ENCODE data around the gene CEP85L. TPM values are rescaled to one million over a fixed set of nuclear protein-coding genes. Genes with fewer than 3 reads are reported as not detected.

Gene CEP85L
- total and polyA plus RNA-seq, 2 donors (not counting 1 experiment from before 2014, with no cell fraction given) = 7.3 to 22.0 TPM

DNA sequence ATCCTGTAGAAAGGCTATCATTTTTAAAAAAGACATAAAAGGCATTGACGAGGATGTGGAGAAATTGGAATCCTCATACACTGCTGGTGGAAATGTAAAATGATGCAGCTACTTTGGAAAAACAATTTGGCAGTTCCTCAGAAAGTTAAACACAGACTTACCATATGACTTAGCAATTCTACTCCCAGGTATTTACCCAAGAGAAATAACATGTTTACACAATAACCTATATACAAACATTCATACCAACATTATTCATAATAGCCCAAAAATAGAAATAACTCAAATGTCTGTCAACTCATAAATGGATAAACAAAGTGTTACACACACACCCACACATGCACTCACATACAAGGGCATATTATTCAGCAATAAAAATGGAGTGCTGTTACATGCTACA, 23.4 kb upstream of the CEP85L start:
- Histone ChIP-seq H2AFZ (ENCODE audit: low read length) (no peak overlapping the region), H3K9ac (ENCODE audit: insufficient read depth, low read length) (no peak overlapping the region), H3K27me3 (ENCODE audit: control insufficient read depth, insufficient read depth, low read length) (no peaks in the 10 kb centered on the region), H3K4me1 (ENCODE audit: control insufficient read depth, extremely low read depth, insufficient read depth, low read length) (peaks cover 2% of the 10 kb centered on the region), H3K9me3 (ENCODE audit: control insufficient read depth, insufficient read depth, low read depth, low read length) (no peaks in the 10 kb centered on the region), H3K79me2 (ENCODE audit: control insufficient read depth, insufficient read depth, low read length) (no peaks in the 10 kb centered on the region), H3K4me3 (replicated peaks in 1 of 4; ENCODE audit: control extremely low read depth in 1 of 4, insufficient read depth in 1 of 4, low read depth in 3 of 4, low read length in 4 of 4) (no peak overlapping the region), H3K4me2 (ENCODE audit: extremely low read depth, insufficient read depth, low read length) (no peak overlapping the region), H3K36me3 (ENCODE audit: control insufficient read depth, insufficient read depth, low read length) (no peaks in the 10 kb centered on the region), H3K27ac (ENCODE audit: insufficient read depth, low read length) (no peak overlapping the region), H4K20me1 (ENCODE audit: control insufficient read depth, extremely low read depth, insufficient read depth, low read length) (no peaks in the 10 kb centered on the region)
- TF ChIP-seq EZH2 (IDR thresholded peaks at IDR 0.05; ENCODE audit: low read length, missing control alignments) = no peak
- TF ChIP-seq, protein P1, sequence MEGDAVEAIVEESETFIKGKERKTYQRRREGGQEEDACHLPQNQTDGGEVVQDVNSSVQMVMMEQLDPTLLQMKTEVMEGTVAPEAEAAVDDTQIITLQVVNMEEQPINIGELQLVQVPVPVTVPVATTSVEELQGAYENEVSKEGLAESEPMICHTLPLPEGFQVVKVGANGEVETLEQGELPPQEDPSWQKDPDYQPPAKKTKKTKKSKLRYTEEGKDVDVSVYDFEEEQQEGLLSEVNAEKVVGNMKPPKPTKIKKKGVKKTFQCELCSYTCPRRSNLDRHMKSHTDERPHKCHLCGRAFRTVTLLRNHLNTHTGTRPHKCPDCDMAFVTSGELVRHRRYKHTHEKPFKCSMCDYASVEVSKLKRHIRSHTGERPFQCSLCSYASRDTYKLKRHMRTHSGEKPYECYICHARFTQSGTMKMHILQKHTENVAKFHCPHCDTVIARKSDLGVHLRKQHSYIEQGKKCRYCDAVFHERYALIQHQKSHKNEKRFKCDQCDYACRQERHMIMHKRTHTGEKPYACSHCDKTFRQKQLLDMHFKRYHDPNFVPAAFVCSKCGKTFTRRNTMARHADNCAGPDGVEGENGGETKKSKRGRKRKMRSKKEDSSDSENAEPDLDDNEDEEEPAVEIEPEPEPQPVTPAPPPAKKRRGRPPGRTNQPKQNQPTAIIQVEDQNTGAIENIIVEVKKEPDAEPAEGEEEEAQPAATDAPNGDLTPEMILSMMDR (conservative IDR thresholded peaks at IDR 0.05 in 1 of 2, IDR thresholded peaks at IDR 0.05 in 1 of 2; ENCODE audit: low read depth in 1 of 2, low read length in 2 of 2) = no peak
- no peak for DNase-seq (ENCODE audit: low read depth in 2 of 2)

DNA sequence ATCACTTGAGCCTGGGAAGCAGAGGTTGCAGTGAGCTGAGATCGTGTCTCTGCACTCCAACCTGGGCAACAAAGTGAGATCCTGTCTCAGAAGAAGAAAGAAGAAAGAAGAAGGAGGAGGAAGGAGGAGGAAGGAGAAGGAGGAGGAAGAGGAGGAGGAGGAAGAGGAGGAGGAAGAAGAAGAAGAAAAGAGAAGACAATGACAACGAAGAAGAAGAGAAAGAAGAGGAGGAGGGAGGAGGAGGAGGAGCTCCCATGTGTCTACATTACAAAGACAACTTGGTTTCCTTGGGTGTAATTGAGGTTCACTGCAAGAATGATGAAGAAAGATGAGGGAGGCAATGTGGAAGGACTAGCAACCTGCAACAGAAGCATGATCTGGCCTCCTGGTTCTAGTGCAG, 21.3 kb upstream of the CEP85L start:
- no peak overlapping the region for H3K4me3 ChIP-seq (replicated peaks in 1 of 4; ENCODE audit: control extremely low read depth in 1 of 4, insufficient read depth in 1 of 4, low read depth in 3 of 4, low read length in 4 of 4)
- H3K36me3 ChIP-seq (ENCODE audit: control insufficient read depth, insufficient read depth, low read length) = no peaks in the 10 kb centered on the region
- DNase-seq (ENCODE audit: low read depth in 2 of 2) = no peak
- H3K79me2 ChIP-seq (ENCODE audit: control insufficient read depth, insufficient read depth, low read length) = no peaks in the 10 kb centered on the region
- H3K9ac ChIP-seq (ENCODE audit: insufficient read depth, low read length) = no peak overlapping the region
- peaks cover 14% of the 10 kb centered on the region for H3K4me1 ChIP-seq (ENCODE audit: control insufficient read depth, extremely low read depth, insufficient read depth, low read length)
- H3K4me2 ChIP-seq (ENCODE audit: extremely low read depth, insufficient read depth, low read length) = no peak overlapping the region
- no peaks in the 10 kb centered on the region for H3K27me3 ChIP-seq (ENCODE audit: control insufficient read depth, insufficient read depth, low read length)
- H3K9me3 ChIP-seq (ENCODE audit: control insufficient read depth, insufficient read depth, low read depth, low read length) = no peaks in the 10 kb centered on the region
- no peak overlapping the region for H2AFZ ChIP-seq (ENCODE audit: low read length)
- H3K27ac ChIP-seq (ENCODE audit: insufficient read depth, low read length) = no peak overlapping the region
- TF ChIP-seq, protein P1 (conservative IDR thresholded peaks at IDR 0.05 in 1 of 2, IDR thresholded peaks at IDR 0.05 in 1 of 2; ENCODE audit: low read depth in 1 of 2, low read length in 2 of 2) = no peak
- no peak for TF ChIP-seq EZH2 (IDR thresholded peaks at IDR 0.05; ENCODE audit: low read length, missing control alignments)
- no peaks in the 10 kb centered on the region for H4K20me1 ChIP-seq (ENCODE audit: control insufficient read depth, extremely low read depth, insufficient read depth, low read length)

DNA sequence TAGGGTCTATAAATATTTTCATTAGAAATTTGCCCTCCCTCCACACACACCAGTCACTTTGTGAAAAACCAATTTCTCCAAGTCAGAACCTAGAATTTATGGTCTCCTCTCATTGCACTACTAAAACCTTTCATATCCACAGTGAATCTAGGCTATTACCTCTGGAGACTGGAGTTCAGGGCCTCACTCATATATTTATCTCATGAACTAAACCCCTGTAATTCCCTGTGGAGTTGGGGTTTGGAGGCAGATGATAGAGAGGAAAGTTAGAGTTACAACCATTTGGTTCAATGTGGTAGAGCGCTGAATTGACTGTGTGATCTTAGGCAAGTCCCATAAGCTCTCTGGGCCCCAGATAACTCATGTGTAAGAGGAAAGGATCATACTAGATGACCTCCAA, 18.2 kb upstream of the CEP85L start:
- no peak for TF ChIP-seq EZH2 (IDR thresholded peaks at IDR 0.05; ENCODE audit: low read length, missing control alignments)
- TF ChIP-seq, protein P1 (conservative IDR thresholded peaks at IDR 0.05 in 1 of 2, IDR thresholded peaks at IDR 0.05 in 1 of 2; ENCODE audit: low read depth in 1 of 2, low read length in 2 of 2) = no peak
- Histone ChIP-seq H3K27ac (ENCODE audit: insufficient read depth, low read length) (no peak overlapping the region), H3K9ac (ENCODE audit: insufficient read depth, low read length) (no peak overlapping the region), H3K9me3 (ENCODE audit: control insufficient read depth, insufficient read depth, low read depth, low read length) (no peaks in the 10 kb centered on the region), H3K4me2 (ENCODE audit: extremely low read depth, insufficient read depth, low read length) (no peak overlapping the region), H4K20me1 (ENCODE audit: control insufficient read depth, extremely low read depth, insufficient read depth, low read length) (no peaks in the 10 kb centered on the region), H2AFZ (ENCODE audit: low read length) (no peak overlapping the region), H3K27me3 (ENCODE audit: control insufficient read depth, insufficient read depth, low read length) (no peaks in the 10 kb centered on the region), H3K4me3 (replicated peaks in 1 of 4; ENCODE audit: control extremely low read depth in 1 of 4, insufficient read depth in 1 of 4, low read depth in 3 of 4, low read length in 4 of 4) (no peak overlapping the region), H3K4me1 (ENCODE audit: control insufficient read depth, extremely low read depth, insufficient read depth, low read length) (peaks cover 20% of the 10 kb centered on the region), H3K79me2 (ENCODE audit: control insufficient read depth, insufficient read depth, low read length) (no peaks in the 10 kb centered on the region), H3K36me3 (ENCODE audit: control insufficient read depth, insufficient read depth, low read length) (no peaks in the 10 kb centered on the region)
- DNase-seq (ENCODE audit: low read depth in 2 of 2) = no peak

Data from fibroblast of lung (primary cell).